Lower lobe of right lung (tissue), 2 donors: ENCODE data around the gene TRAPPC8. TPM values are rescaled to one million over a fixed set of nuclear protein-coding genes. Genes with fewer than 3 reads are reported as not detected.
"Not testable (repeated sequence)": the region's sequence is repeated elsewhere in the genome, so short reads cannot be mapped to it uniquely, and the experiment has no call there.

ENCODE experiments used
- ATAC-seq, 2 donors: fragments of 200-7000 bp; cut with Tn5 transposase; one replicate each; pipeline ENCODE4 v1.9.1; 2020 to 2022; ENCODE audit warnings: mild to moderate bottlenecking in 2 of 2, moderate library complexity in 2 of 2
- DNase-seq: peaks from one replicate; pipeline ENCODE4 v3.0.0-alpha.2; 2020
- H3K27ac ChIP-seq: fragments of 200-600 bp; one replicate; pipeline ENCODE4 v1.8.0; 2022
- H3K27me3 ChIP-seq: fragments of 200-600 bp; one replicate; pipeline ENCODE4 v1.8.0; 2022; ENCODE audit warnings: low read depth
- H3K36me3 ChIP-seq: fragments of 200-600 bp; one replicate; pipeline ENCODE4 v1.8.0; 2022; ENCODE audit warnings: mild to moderate bottlenecking
- H3K4me1 ChIP-seq: fragments of 200-600 bp; one replicate; pipeline ENCODE4 v1.8.0; 2022
- H3K4me3 ChIP-seq: fragments of 200-600 bp; one replicate; pipeline ENCODE4 v1.8.0; 2022; ENCODE audit warnings: mild to moderate bottlenecking
- H3K9me3 ChIP-seq: fragments of 200-600 bp; one replicate; pipeline ENCODE4 v1.8.0; 2022
- CTCF ChIP-seq: fragments of 200-600 bp; IDR thresholded peaks from one replicate; pipeline ENCODE4 v1.8.0; 2022; ENCODE audit warnings: antibody characterized with exemption, mild to moderate bottlenecking
- intact Hi-C: fragments of 100-400 bp; cut with DNase I; formaldehyde crosslinking; loops from one replicate; pipeline ENCODE4 v1.11.0; 2022
- total RNA-seq: library from RNA; stranded (reverse); fragmentation: NEBNext Ultra II Directional; extraction: Animal tissue kit (Norgen Biotek cat#: 25700); gene quantifications from one replicate; pipeline ENCODE4 v1.2.1, GENCODE V29; 2021
- donor health status: DM: no; HTN: yes; CAD: no; lungs with severe emphysema.

The TRAPPC8 gene
- total RNA-seq, 1 donor from 2014 or later, result 47.3 TPM

GRCh38 chr18:31837879-31838278, 105.0 kb downstream of the TRAPPC8 start:
- ATAC-seq (no peak), DNase-seq (no peak)
- Histone ChIP-seq H3K36me3 (peaks cover 90% of the 10 kb centered on the region), H3K27me3 (no peaks in the 10 kb centered on the region), H3K4me3 (no peak overlapping the region), H3K9me3 (no peaks in the 10 kb centered on the region), H3K27ac (no peak overlapping the region), H3K4me1 (no peaks in the 10 kb centered on the region)
- intact Hi-C loops, result no loop called here
- TF ChIP-seq CTCF, result no peak

DNA sequence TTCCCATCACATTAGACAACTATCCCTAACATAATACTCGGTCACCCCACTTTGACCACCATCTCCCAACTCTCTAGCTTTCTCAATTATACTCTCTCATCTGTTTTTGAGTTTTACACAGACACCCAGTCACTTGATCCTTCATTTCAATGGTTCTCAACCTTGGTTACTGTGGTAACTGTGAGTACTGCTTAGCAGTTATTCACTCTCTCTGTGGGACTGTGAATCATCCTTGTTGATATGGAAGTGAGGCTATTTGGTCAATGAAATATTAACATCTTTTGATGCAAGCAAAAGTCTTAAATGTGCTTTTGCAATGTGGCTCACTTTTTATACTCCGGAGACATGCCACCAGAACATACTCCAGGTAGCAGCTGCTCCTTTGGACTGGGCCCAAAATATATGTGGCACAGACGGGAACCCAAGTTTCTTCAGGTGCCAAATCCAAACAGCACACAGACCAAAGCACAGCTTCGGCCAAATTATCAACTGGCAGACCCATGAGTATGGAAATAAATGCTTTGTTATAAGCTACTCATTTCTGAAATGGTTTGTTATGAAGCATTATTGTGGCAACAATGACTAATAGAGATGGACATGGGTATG, 107.3 kb downstream of the TRAPPC8 start:
- DNase-seq (no peak), ATAC-seq (no peak)
- Histone ChIP-seq H3K36me3 (peaks cover 87% of the 10 kb centered on the region), H3K4me3 (no peak overlapping the region), H3K4me1 (no peaks in the 10 kb centered on the region), H3K9me3 (no peaks in the 10 kb centered on the region), H3K27me3 (no peaks in the 10 kb centered on the region), H3K27ac (no peak overlapping the region)
- no peak for TF ChIP-seq CTCF
- intact Hi-C loops, result no loop called here

DNA sequence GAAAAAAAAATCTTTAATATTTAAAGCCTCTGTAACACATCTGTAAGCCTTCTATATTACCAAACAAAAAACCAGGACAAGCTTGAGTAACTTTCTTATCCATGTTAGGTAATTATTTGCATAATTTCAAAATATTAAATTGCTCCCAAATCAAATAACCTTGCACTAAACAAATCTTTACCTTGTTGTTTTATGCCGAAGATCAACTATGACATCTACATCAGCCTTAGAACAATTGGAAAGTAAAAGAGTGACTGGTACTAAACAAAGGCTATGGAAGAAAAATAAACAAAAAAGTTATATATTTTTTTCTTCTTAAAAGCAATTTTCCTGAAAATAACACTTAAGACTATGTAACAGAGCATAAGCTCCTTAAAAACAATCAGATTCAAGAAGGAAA, 111.0 kb downstream of the TRAPPC8 start:
- no peak for TF ChIP-seq CTCF
- Histone ChIP-seq H3K4me3 (no peak overlapping the region), H3K36me3 (peaks cover 78% of the 10 kb centered on the region), H3K27ac (no peak overlapping the region), H3K4me1 (no peaks in the 10 kb centered on the region), H3K9me3 (no peaks in the 10 kb centered on the region), H3K27me3 (no peaks in the 10 kb centered on the region)
- ATAC-seq (no peak), DNase-seq (no peak)
- intact Hi-C loops, result no loop called here

GRCh38 chr18:31830686-31831085, 112.2 kb downstream of the TRAPPC8 start:
- intact Hi-C loops, result no loop called here
- no peak for DNase-seq
- Histone ChIP-seq H3K27ac (no peak overlapping the region), H3K4me1 (no peaks in the 10 kb centered on the region), H3K9me3 (no peaks in the 10 kb centered on the region), H3K36me3 (peaks cover 66% of the 10 kb centered on the region), H3K27me3 (no peaks in the 10 kb centered on the region), H3K4me3 (no peak overlapping the region)
- no peak for ATAC-seq
- no peak for TF ChIP-seq CTCF

GRCh38 chr18:31828613-31829012, 114.3 kb downstream of the TRAPPC8 start:
- DNase-seq (no peak), ATAC-seq (no peak)
- Histone ChIP-seq H3K4me1 (no peaks in the 10 kb centered on the region), H3K27me3 (no peaks in the 10 kb centered on the region), H3K4me3 (no peak overlapping the region), H3K9me3 (no peaks in the 10 kb centered on the region), H3K27ac (no peak overlapping the region), H3K36me3 (peaks cover 48% of the 10 kb centered on the region)
- no peak for TF ChIP-seq CTCF
- intact Hi-C loops, result no loop called here

GRCh38 chr18:31826673-31827325, 116.1 kb downstream of the TRAPPC8 start:
- H3K4me3 ChIP-seq, H3K27me3 ChIP-seq, DNase-seq, H3K9me3 ChIP-seq, ATAC-seq, H3K27ac ChIP-seq, intact Hi-C loops, H3K4me1 ChIP-seq: not testable (repeated sequence)
- peaks cover 35% of the 10 kb centered on the region for H3K36me3 ChIP-seq
